Measurements from ENCODE around the gene JAG1.

Gene JAG1

GRCh38 chr20:10641467-10641866 is 32.3 kb downstream of the JAG1 start:
- no peak overlapping the region for H3K9ac ChIP-seq (ENCODE audit: low read length in 5 of 5)
- H3K4me3 ChIP-seq (ENCODE audit: low read depth in 1 of 5, low read length in 5 of 5): no peak overlapping the region
- peaks cover 9 to 27% (median 22%) of the 10 kb centered on the region in 5 donors for H3K4me1 ChIP-seq (ENCODE audit: control insufficient read depth in 5 of 5, insufficient read depth in 5 of 5, low read length in 5 of 5)
- no peak overlapping the region for H3K27ac ChIP-seq (ENCODE audit: low read depth, low read length)
- H3K9me3 ChIP-seq (ENCODE audit: control insufficient read depth in 5 of 5, low read length in 5 of 5): no peaks in the 10 kb centered on the region
- peaks cover 15 to 93% (median 80%) of the 10 kb centered on the region in 5 donors for H3K36me3 ChIP-seq (ENCODE audit: control insufficient read depth in 5 of 5, insufficient read depth in 5 of 5, low read length in 5 of 5)
- H3K27me3 ChIP-seq (ENCODE audit: control insufficient read depth in 5 of 5, insufficient read depth in 4 of 5, low read length in 5 of 5): no peaks in the 10 kb centered on the region

GRCh38 chr20:10640897-10641296 is 32.9 kb downstream of the JAG1 start:
- Histone ChIP-seq H3K9ac (ENCODE audit: low read length in 5 of 5) (no peak overlapping the region), H3K4me3 (ENCODE audit: low read depth in 1 of 5, low read length in 5 of 5) (no peak overlapping the region), H3K36me3 (ENCODE audit: control insufficient read depth in 5 of 5, insufficient read depth in 5 of 5, low read length in 5 of 5) (peaks cover 15 to 88% (median 74%) of the 10 kb centered on the region in 5 donors), H3K27ac (ENCODE audit: low read depth, low read length) (no peak overlapping the region), H3K4me1 (ENCODE audit: control insufficient read depth in 5 of 5, insufficient read depth in 5 of 5, low read length in 5 of 5) (peaks cover 11 to 33% (median 28%) of the 10 kb centered on the region in 5 donors), H3K27me3 (ENCODE audit: control insufficient read depth in 5 of 5, insufficient read depth in 4 of 5, low read length in 5 of 5) (no peaks in the 10 kb centered on the region), H3K9me3 (ENCODE audit: control insufficient read depth in 5 of 5, low read length in 5 of 5) (no peaks in the 10 kb centered on the region)

- peak overlapping the region in 2 of 5 donors; percentile 4 to 20 for H3K9ac ChIP-seq (ENCODE audit: low read length in 5 of 5)
- peaks cover 16 to 37% (median 35%) of the 10 kb centered on the region in 5 donors for H3K4me1 ChIP-seq (ENCODE audit: control insufficient read depth in 5 of 5, insufficient read depth in 5 of 5, low read length in 5 of 5)
- no peak overlapping the region for H3K4me3 ChIP-seq (ENCODE audit: low read depth in 1 of 5, low read length in 5 of 5)
- no peaks in the 10 kb centered on the region for H3K27me3 ChIP-seq (ENCODE audit: control insufficient read depth in 5 of 5, insufficient read depth in 4 of 5, low read length in 5 of 5)
- peaks cover 11 to 78% (median 65%) of the 10 kb centered on the region in 5 donors for H3K36me3 ChIP-seq (ENCODE audit: control insufficient read depth in 5 of 5, insufficient read depth in 5 of 5, low read length in 5 of 5)
- H3K27ac ChIP-seq (ENCODE audit: low read depth, low read length): peak overlapping the region; percentile 9
- no peaks in the 10 kb centered on the region for H3K9me3 ChIP-seq (ENCODE audit: control insufficient read depth in 5 of 5, low read length in 5 of 5)
Observed at GRCh38 chr20:10639737-10640556, 33.9 kb downstream of the JAG1 start.

GRCh38 chr20:10639077-10639736 is 34.6 kb downstream of the JAG1 start:
- H3K36me3 ChIP-seq (ENCODE audit: control insufficient read depth in 5 of 5, insufficient read depth in 5 of 5, low read length in 5 of 5): peaks cover 10 to 71% (median 58%) of the 10 kb centered on the region in 5 donors
- no peaks in the 10 kb centered on the region for H3K27me3 ChIP-seq (ENCODE audit: control insufficient read depth in 5 of 5, insufficient read depth in 4 of 5, low read length in 5 of 5)
- H3K9ac ChIP-seq (ENCODE audit: low read length in 5 of 5): no peak overlapping the region
- H3K4me3 ChIP-seq (ENCODE audit: low read depth in 1 of 5, low read length in 5 of 5): no peak overlapping the region
- peaks cover 16 to 44% (median 40%) of the 10 kb centered on the region in 5 donors for H3K4me1 ChIP-seq (ENCODE audit: control insufficient read depth in 5 of 5, insufficient read depth in 5 of 5, low read length in 5 of 5)
- no peak overlapping the region for H3K27ac ChIP-seq (ENCODE audit: low read depth, low read length)
- no peaks in the 10 kb centered on the region for H3K9me3 ChIP-seq (ENCODE audit: control insufficient read depth in 5 of 5, low read length in 5 of 5)

- peaks cover 16 to 52% (median 50%) of the 10 kb centered on the region in 5 donors for H3K4me1 ChIP-seq (ENCODE audit: control insufficient read depth in 5 of 5, insufficient read depth in 5 of 5, low read length in 5 of 5)
- H3K4me3 ChIP-seq (ENCODE audit: low read depth in 1 of 5, low read length in 5 of 5): no peak overlapping the region
- H3K36me3 ChIP-seq (ENCODE audit: control insufficient read depth in 5 of 5, insufficient read depth in 5 of 5, low read length in 5 of 5): peaks cover 9 to 54% (median 41%) of the 10 kb centered on the region in 5 donors
- peak overlapping the region; percentile 48 for H3K27ac ChIP-seq (ENCODE audit: low read depth, low read length)
- no peaks in the 10 kb centered on the region for H3K9me3 ChIP-seq (ENCODE audit: control insufficient read depth in 5 of 5, low read length in 5 of 5)
- no peak overlapping the region for H3K9ac ChIP-seq (ENCODE audit: low read length in 5 of 5)
- no peaks in the 10 kb centered on the region for H3K27me3 ChIP-seq (ENCODE audit: control insufficient read depth in 5 of 5, insufficient read depth in 4 of 5, low read length in 5 of 5)
Observed at GRCh38 chr20:10637563-10637962, 36.2 kb downstream of the JAG1 start.

- H3K27ac ChIP-seq (ENCODE audit: low read depth, low read length): peak overlapping the region; percentile 48
- no peaks in the 10 kb centered on the region for H3K9me3 ChIP-seq (ENCODE audit: control insufficient read depth in 5 of 5, low read length in 5 of 5)
- H3K36me3 ChIP-seq (ENCODE audit: control insufficient read depth in 5 of 5, insufficient read depth in 5 of 5, low read length in 5 of 5): peaks cover 9 to 50% (median 36%) of the 10 kb centered on the region in 5 donors
- H3K27me3 ChIP-seq (ENCODE audit: control insufficient read depth in 5 of 5, insufficient read depth in 4 of 5, low read length in 5 of 5): no peaks in the 10 kb centered on the region
- H3K4me3 ChIP-seq (ENCODE audit: low read depth in 1 of 5, low read length in 5 of 5): no peak overlapping the region
- H3K4me1 ChIP-seq (ENCODE audit: control insufficient read depth in 5 of 5, insufficient read depth in 5 of 5, low read length in 5 of 5): peaks cover 16 to 52% (median 52%) of the 10 kb centered on the region in 5 donors
- no peak overlapping the region for H3K9ac ChIP-seq (ENCODE audit: low read length in 5 of 5)
Observed at GRCh38 chr20:10637031-10637559, 36.7 kb downstream of the JAG1 start.

GRCh38 chr20:10636326-10636818 is 37.4 kb downstream of the JAG1 start:
- Histone ChIP-seq H3K36me3 (ENCODE audit: control insufficient read depth in 5 of 5, insufficient read depth in 5 of 5, low read length in 5 of 5) (peaks cover 9 to 42% (median 29%) of the 10 kb centered on the region in 5 donors), H3K27me3 (ENCODE audit: control insufficient read depth in 5 of 5, insufficient read depth in 4 of 5, low read length in 5 of 5) (no peaks in the 10 kb centered on the region), H3K4me1 (ENCODE audit: control insufficient read depth in 5 of 5, insufficient read depth in 5 of 5, low read length in 5 of 5) (peaks cover 16 to 52% (median 52%) of the 10 kb centered on the region in 5 donors), H3K9ac (ENCODE audit: low read length in 5 of 5) (no peak overlapping the region), H3K9me3 (ENCODE audit: control insufficient read depth in 5 of 5, low read length in 5 of 5) (no peaks in the 10 kb centered on the region), H3K27ac (ENCODE audit: low read depth, low read length) (peak overlapping the region; percentile 48), H3K4me3 (ENCODE audit: low read depth in 1 of 5, low read length in 5 of 5) (no peak overlapping the region)

GRCh38 chr20:10635476-10636208 is 38.2 kb downstream of the JAG1 start:
- Histone ChIP-seq H3K4me1 (ENCODE audit: control insufficient read depth in 5 of 5, insufficient read depth in 5 of 5, low read length in 5 of 5) (peaks cover 16 to 52% (median 52%) of the 10 kb centered on the region in 5 donors), H3K36me3 (ENCODE audit: control insufficient read depth in 5 of 5, insufficient read depth in 5 of 5, low read length in 5 of 5) (peaks cover 2 to 35% (median 22%) of the 10 kb centered on the region in 5 donors), H3K9me3 (ENCODE audit: control insufficient read depth in 5 of 5, low read length in 5 of 5) (no peaks in the 10 kb centered on the region), H3K4me3 (ENCODE audit: low read depth in 1 of 5, low read length in 5 of 5) (no peak overlapping the region), H3K27ac (ENCODE audit: low read depth, low read length) (peak overlapping the region; percentile 48), H3K9ac (ENCODE audit: low read length in 5 of 5) (no peak overlapping the region), H3K27me3 (ENCODE audit: control insufficient read depth in 5 of 5, insufficient read depth in 4 of 5, low read length in 5 of 5) (no peaks in the 10 kb centered on the region)

GRCh38 chr20:10634683-10635411 is 39.0 kb downstream of the JAG1 start:
- Histone ChIP-seq H3K9me3 (ENCODE audit: control insufficient read depth in 5 of 5, low read length in 5 of 5) (no peaks in the 10 kb centered on the region), H3K9ac (ENCODE audit: low read length in 5 of 5) (no peak overlapping the region), H3K27me3 (ENCODE audit: control insufficient read depth in 5 of 5, insufficient read depth in 4 of 5, low read length in 5 of 5) (no peaks in the 10 kb centered on the region), H3K27ac (ENCODE audit: low read depth, low read length) (no peak overlapping the region), H3K4me3 (ENCODE audit: low read depth in 1 of 5, low read length in 5 of 5) (no peak overlapping the region), H3K4me1 (ENCODE audit: control insufficient read depth in 5 of 5, insufficient read depth in 5 of 5, low read length in 5 of 5) (peaks cover 18 to 50% (median 49%) of the 10 kb centered on the region in 5 donors), H3K36me3 (ENCODE audit: control insufficient read depth in 5 of 5, insufficient read depth in 5 of 5, low read length in 5 of 5) (peaks cover 0 to 27% (median 14%) of the 10 kb centered on the region in 5 donors)

Measured in subcutaneous abdominal adipose tissue (tissue), 5 donors.